ENCODE measurements around the gene DACT2.

DNA sequence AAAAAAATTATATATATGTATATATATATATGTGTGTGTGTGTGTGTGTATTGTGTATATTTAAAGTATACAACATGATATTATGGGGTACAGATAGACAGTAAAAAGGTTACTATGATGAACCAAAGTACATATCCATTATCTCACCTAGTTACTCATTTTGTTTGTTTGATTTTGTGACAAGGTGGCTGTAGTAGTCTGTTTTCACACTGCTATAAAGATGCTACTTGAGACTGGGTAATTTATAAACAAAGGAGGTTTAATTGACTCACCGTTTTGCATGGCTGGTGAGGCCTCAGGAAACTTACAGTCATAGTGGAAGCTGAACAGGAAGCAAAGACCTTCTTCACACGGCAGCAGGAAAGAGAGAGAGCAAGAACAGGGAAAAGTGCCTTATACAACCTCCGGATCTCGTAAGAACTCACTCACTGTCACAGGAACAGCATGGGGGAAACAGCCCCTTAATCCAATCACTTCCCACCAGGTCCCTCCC lies 30.2 kb upstream of the DACT2 start:
- TF ChIP-seq, protein P1, sequence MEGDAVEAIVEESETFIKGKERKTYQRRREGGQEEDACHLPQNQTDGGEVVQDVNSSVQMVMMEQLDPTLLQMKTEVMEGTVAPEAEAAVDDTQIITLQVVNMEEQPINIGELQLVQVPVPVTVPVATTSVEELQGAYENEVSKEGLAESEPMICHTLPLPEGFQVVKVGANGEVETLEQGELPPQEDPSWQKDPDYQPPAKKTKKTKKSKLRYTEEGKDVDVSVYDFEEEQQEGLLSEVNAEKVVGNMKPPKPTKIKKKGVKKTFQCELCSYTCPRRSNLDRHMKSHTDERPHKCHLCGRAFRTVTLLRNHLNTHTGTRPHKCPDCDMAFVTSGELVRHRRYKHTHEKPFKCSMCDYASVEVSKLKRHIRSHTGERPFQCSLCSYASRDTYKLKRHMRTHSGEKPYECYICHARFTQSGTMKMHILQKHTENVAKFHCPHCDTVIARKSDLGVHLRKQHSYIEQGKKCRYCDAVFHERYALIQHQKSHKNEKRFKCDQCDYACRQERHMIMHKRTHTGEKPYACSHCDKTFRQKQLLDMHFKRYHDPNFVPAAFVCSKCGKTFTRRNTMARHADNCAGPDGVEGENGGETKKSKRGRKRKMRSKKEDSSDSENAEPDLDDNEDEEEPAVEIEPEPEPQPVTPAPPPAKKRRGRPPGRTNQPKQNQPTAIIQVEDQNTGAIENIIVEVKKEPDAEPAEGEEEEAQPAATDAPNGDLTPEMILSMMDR (conservative IDR thresholded peaks at IDR 0.05), result no peak
- TF ChIP-seq ZFX (IDR thresholded peaks at IDR 0.05), result no peak

Data from C4-2B (cell line).